ENCODE results near the gene MAMDC2.

DNA sequence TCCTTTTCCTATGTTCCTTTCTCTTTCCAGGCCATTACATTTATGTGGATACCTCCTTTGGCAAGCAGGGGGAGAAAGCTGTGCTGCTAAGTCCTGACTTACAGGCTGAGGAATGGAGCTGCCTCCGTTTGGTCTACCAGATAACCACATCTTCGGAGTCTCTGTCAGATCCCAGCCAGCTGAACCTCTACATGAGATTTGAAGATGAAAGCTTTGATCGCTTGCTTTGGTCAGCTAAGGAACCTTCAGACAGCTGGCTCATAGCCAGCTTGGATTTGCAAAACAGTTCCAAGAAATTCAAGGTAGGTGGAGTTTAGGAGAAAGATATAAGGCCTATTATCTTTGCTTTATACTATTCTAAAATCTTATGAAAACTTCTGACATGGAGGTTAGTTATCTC lies 64.5 kb downstream of the MAMDC2 start:
- TF ChIP-seq, protein P1, sequence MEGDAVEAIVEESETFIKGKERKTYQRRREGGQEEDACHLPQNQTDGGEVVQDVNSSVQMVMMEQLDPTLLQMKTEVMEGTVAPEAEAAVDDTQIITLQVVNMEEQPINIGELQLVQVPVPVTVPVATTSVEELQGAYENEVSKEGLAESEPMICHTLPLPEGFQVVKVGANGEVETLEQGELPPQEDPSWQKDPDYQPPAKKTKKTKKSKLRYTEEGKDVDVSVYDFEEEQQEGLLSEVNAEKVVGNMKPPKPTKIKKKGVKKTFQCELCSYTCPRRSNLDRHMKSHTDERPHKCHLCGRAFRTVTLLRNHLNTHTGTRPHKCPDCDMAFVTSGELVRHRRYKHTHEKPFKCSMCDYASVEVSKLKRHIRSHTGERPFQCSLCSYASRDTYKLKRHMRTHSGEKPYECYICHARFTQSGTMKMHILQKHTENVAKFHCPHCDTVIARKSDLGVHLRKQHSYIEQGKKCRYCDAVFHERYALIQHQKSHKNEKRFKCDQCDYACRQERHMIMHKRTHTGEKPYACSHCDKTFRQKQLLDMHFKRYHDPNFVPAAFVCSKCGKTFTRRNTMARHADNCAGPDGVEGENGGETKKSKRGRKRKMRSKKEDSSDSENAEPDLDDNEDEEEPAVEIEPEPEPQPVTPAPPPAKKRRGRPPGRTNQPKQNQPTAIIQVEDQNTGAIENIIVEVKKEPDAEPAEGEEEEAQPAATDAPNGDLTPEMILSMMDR (IDR thresholded peaks at IDR 0.05; ENCODE audit: low read depth, low read length) = no peak
- no peak for TF ChIP-seq POLR2A (IDR thresholded peaks at IDR 0.05; ENCODE audit: extremely low read depth, insufficient read length)

Measured in NB4 (cell line).